ENCODE results near the gene IQSEC1. TPM values are rescaled to one million over a fixed set of nuclear protein-coding genes. Genes with fewer than 3 reads are reported as not detected.

Gene IQSEC1
- total RNA-seq, 4 donors from 2014 or later = 13.7 to 59.4 (median 35.5) TPM

DNA sequence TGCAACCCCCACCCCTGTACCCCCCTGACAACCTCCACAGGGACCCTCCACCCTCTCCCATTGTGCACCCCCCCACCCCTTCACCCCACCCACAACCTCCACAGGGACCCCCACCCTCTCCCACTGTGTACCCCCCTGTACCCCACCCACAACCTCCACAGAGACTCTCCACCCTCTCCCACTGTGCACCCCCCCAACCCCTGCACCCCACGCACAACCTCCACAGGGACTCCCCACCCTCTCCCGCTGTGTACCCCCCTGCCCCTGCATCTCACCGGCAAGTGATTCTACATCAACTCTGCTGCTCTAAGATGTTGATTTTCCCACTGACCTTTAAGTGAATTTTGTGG lies 180.4 kb downstream of the IQSEC1 start:
- H3K4me3 ChIP-seq = no peak overlapping the region
- TF ChIP-seq POLR2A (IDR thresholded peaks at IDR 0.05) = no peak
- TF ChIP-seq, protein P1, sequence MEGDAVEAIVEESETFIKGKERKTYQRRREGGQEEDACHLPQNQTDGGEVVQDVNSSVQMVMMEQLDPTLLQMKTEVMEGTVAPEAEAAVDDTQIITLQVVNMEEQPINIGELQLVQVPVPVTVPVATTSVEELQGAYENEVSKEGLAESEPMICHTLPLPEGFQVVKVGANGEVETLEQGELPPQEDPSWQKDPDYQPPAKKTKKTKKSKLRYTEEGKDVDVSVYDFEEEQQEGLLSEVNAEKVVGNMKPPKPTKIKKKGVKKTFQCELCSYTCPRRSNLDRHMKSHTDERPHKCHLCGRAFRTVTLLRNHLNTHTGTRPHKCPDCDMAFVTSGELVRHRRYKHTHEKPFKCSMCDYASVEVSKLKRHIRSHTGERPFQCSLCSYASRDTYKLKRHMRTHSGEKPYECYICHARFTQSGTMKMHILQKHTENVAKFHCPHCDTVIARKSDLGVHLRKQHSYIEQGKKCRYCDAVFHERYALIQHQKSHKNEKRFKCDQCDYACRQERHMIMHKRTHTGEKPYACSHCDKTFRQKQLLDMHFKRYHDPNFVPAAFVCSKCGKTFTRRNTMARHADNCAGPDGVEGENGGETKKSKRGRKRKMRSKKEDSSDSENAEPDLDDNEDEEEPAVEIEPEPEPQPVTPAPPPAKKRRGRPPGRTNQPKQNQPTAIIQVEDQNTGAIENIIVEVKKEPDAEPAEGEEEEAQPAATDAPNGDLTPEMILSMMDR (IDR thresholded peaks at IDR 0.05) = no peak
- H3K4me1 ChIP-seq = peaks cover 0 to 4% (median 0%) of the 10 kb centered on the region in 4 donors
- no peaks in the 10 kb centered on the region for H3K27me3 ChIP-seq
- no peaks in the 10 kb centered on the region for H3K36me3 ChIP-seq
- DNase-seq = no peak
- no peak overlapping the region for H3K27ac ChIP-seq
- no peaks in the 10 kb centered on the region for H3K9me3 ChIP-seq

DNA sequence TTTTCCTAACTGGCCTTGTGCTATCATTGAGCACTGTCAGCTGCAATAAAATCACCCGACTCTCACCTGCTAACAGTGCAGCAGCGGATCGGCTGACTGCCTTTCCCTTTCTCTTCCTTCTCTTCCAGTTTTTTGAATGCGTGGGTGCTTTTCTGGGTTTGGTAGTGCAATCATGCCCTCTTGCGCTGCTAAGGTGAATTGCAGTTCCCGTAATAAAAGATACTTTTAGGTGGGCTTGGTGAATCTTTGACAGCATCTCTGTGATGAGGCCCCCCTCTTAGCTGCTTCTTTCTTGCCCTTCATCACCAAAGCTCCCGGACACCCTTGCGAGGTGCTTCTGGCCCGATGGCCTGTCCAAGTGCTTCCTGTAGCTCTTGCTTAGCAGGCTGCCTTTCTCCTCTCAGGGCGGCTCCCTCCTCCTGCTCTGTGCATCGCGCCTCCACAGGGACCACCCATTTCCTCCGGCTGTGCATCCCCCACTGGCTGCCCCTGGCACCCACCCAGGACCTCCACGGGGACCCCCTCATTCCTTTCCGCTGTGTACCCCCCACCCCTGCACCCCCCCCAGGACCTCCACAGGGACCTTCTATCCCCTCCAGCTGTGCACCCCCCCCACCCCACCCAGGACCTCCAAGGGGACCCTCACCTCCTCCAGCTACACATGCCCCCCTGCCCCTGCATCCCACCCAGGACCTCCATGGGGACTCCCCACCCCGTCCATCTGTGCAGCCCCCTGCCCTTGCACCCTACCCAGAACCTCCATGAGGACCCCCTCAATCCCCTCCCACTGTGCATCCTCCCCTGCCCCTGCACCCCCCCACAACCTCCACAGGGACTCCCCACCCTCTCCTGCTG lies 181.0 kb downstream of the IQSEC1 start:
- Histone ChIP-seq H3K36me3 (no peaks in the 10 kb centered on the region), H3K9me3 (no peaks in the 10 kb centered on the region), H3K4me3 (peak overlapping the region in 1 of 4 donors; percentile 40), H3K4me1 (peaks cover 0 to 4% (median 0%) of the 10 kb centered on the region in 4 donors), H3K27ac (no peak overlapping the region), H3K27me3 (no peaks in the 10 kb centered on the region)
- TF ChIP-seq, protein P1 (IDR thresholded peaks at IDR 0.05) = peak; percentile 60 to 92 (median 89)
- no peak for TF ChIP-seq POLR2A (IDR thresholded peaks at IDR 0.05)
- DNase-seq = peak in 2 of 3 donors; percentile 40 to 77

DNA sequence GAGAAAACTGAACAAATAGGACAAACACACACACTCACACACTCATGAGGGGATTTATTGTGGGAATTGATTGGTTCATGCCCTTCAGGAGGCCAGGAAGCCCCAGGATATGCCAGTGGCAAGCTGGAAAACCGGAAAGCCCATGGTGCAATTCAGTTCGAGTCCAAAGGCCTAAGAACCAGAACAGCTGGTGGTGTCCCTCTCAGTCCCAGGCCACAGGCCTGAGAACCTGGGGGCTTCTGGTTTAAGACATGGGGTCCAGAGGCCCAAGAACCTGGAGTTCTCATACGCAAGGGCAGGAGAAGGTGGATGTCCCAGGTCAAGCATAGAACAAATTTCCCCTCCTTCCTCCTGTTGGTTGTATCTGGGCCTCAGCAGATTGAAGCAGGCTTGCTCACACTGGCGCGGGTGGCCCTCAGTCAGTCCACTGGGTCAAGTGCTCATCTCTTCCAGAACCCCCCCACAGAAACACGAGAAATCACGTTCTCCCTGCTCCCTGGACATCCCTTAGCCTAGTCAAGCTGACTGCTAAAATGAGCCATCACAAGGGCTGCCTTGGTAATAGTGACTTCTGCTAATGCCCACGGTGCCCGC lies 181.7 kb downstream of the IQSEC1 start:
- H3K4me1 ChIP-seq = peaks cover 0 to 4% (median 2%) of the 10 kb centered on the region in 4 donors
- TF ChIP-seq POLR2A (IDR thresholded peaks at IDR 0.05) = no peak
- TF ChIP-seq, protein P1 (IDR thresholded peaks at IDR 0.05) = no peak
- no peak for DNase-seq
- H3K4me3 ChIP-seq = peak overlapping the region in 1 of 4 donors; percentile 40
- H3K9me3 ChIP-seq = no peaks in the 10 kb centered on the region
- no peak overlapping the region for H3K27ac ChIP-seq
- no peaks in the 10 kb centered on the region for H3K36me3 ChIP-seq
- H3K27me3 ChIP-seq = no peaks in the 10 kb centered on the region

DNA sequence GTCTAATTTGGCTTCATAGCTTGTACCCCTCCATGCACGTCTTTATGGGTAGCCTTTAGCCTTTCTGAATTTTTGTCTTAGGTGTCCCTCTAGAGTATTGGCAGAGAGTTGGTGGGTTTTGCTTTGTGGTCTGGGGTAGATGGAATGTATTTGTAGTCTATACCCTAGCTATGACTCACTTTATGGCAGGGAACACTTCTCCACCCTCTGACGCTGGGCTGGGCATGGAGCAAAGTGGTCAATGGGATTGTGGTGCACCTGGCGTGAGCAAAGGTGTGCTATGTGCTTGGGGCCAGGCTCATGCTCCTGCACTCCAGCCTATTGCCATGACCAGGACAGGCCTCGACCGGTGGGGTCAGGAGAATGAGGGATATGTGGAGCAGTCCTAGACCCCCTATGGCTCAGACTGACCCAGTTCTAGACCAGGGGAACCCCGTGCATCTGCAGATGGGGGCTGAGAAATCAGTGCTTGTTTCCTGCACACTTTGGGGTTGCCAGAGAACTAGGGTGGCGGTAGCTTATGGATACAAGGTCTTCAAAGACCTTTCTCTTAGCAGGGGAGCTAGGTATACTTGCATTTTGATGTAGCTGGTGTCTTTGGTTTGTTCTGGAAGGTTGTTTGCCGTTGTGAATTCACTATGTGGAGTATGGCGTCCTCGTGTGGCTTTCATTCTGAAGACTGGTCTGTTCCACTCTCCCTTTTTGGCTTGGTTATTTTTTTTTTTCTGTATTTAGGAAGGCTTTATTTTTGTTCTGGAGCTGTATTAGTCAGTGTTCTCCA lies 182.4 kb downstream of the IQSEC1 start:
- no peak for DNase-seq

DNA sequence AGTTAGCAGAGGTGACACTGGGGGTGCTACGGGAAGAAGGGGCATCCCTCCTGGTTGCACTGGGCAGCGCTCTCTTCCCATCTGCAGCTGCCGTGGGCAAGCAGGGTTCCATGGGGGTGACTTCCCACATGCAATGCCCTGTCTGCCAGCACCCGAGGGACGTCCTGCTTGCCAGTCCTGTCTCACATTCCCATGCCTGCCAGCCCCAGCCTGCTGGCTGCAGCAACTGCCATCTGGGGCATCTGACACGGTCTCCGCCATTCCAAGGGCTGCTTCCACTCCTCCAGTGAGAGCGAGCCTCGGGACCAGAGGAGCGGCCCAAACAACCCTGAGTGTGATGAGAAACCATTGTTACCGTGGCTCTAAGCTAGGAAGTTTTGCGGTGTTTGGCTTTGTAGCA lies 186.5 kb downstream of the IQSEC1 start:
- no peaks in the 10 kb centered on the region for H3K9me3 ChIP-seq
- H3K27ac ChIP-seq = no peak overlapping the region
- no peak for DNase-seq
- no peaks in the 10 kb centered on the region for H3K36me3 ChIP-seq
- no peaks in the 10 kb centered on the region for H3K27me3 ChIP-seq
- TF ChIP-seq POLR2A (IDR thresholded peaks at IDR 0.05) = no peak
- TF ChIP-seq, protein P1 (IDR thresholded peaks at IDR 0.05) = no peak
- peaks cover 0 to 13% (median 3%) of the 10 kb centered on the region in 4 donors for H3K4me1 ChIP-seq
- H3K4me3 ChIP-seq = no peak overlapping the region

More for the DNA sequence above, 182.4 kb downstream of the IQSEC1 start:
- no peaks in the 10 kb centered on the region for H3K9me3 ChIP-seq
- no peak overlapping the region for H3K4me3 ChIP-seq
- no peaks in the 10 kb centered on the region for H3K27me3 ChIP-seq
- H3K4me1 ChIP-seq = peaks cover 0 to 8% (median 2%) of the 10 kb centered on the region in 4 donors
- no peak overlapping the region for H3K27ac ChIP-seq
- no peak for TF ChIP-seq POLR2A (IDR thresholded peaks at IDR 0.05)
- TF ChIP-seq, protein P1 (IDR thresholded peaks at IDR 0.05) = no peak
- H3K36me3 ChIP-seq = no peaks in the 10 kb centered on the region

All from Peyer's patch (tissue), 4 donors.